ENCODE results near the gene ADAT3. TPM values are rescaled to one million over a fixed set of nuclear protein-coding genes. Genes with fewer than 3 reads are reported as not detected.

Gene ADAT3
- total RNA-seq, 1 donor from 2014 or later = 8.4 TPM

DNA sequence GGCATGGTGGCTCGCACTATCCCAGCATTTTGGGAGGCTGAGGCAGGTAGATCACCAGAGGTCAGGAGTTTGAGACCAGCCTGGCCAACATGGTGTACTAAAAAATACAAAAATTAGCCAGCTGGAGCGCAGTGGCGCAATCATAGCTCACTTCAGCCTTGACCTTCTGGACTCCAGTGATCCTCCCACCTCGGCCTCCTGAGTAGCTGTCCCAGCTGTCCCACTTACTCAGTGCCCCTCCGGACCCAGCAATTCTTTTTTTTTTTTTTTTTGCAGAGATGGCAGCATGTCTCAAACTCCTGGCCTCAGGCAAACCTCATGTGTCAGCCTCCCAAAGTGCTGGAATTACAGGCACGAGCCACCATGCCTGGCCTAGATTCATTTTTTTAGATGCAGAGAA is 2.3 kb upstream of the ADAT3 start:
- intact Hi-C loops (cut with micrococcal nuclease) = no loop called here
- Mint-ChIP-seq H3K27ac (peak overlapping the region; percentile 61), H3K36me3 (ENCODE audit: low read depth) (no peaks in the 10 kb centered on the region), H3K27me3 (ENCODE audit: insufficient read depth) (no peaks in the 10 kb centered on the region), H3K4me1 (ENCODE audit: low read depth) (peaks cover 24% of the 10 kb centered on the region), H3K4me3 (peak overlapping the region; percentile 11), H3K9me3 (no peaks in the 10 kb centered on the region)
- no peak for DNase-seq (ENCODE audit: low spot score)

GRCh38 chr19:1904860-1905109 is 414 bp upstream of the ADAT3 start:
- Mint-ChIP-seq H3K9me3 (no peaks in the 10 kb centered on the region), H3K4me1 (ENCODE audit: low read depth) (peaks cover 24% of the 10 kb centered on the region), H3K4me3 (peak overlapping the region; percentile 83), H3K36me3 (ENCODE audit: low read depth) (peaks cover 2% of the 10 kb centered on the region), H3K27ac (peak overlapping the region; percentile 80), H3K27me3 (ENCODE audit: insufficient read depth) (no peaks in the 10 kb centered on the region)
- no peak for DNase-seq (ENCODE audit: low spot score)
- intact Hi-C loops (cut with micrococcal nuclease) = loop anchor here (1.0 to 2.0 kb wide), 7 partner anchors 7 to 247 kb away; partner anchors contain the start of genes ABHD17A, AP3D1 and REXO1

DNA sequence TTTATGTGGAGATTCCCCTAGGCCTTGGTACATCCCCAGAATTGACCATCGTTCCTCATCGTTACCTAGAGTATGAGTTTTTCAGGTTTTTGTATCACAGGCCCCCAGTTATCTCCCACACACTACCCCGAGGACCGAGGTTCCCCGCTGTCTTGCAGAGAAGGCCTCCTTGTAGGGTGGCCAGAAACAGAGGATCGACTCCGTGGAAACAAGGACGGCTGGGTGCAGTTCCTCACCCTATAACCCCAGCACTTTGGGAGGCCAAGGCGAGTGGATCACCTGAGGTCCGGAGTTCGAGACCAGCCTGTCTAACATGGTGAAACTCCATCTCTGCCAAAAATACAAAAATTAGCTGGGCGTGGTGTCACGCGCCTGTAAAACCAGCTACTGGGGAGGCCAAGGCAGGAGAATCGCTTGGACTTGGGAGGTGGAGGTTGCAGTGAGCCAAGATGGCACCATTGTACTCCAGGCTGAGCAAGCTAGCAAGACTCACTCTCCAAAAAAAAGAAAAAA is 720 bp downstream of the ADAT3 start:
- peaks cover 3% of the 10 kb centered on the region for H3K36me3 Mint-ChIP-seq (ENCODE audit: low read depth)
- H3K4me1 Mint-ChIP-seq (ENCODE audit: low read depth) = peaks cover 29% of the 10 kb centered on the region

DNA sequence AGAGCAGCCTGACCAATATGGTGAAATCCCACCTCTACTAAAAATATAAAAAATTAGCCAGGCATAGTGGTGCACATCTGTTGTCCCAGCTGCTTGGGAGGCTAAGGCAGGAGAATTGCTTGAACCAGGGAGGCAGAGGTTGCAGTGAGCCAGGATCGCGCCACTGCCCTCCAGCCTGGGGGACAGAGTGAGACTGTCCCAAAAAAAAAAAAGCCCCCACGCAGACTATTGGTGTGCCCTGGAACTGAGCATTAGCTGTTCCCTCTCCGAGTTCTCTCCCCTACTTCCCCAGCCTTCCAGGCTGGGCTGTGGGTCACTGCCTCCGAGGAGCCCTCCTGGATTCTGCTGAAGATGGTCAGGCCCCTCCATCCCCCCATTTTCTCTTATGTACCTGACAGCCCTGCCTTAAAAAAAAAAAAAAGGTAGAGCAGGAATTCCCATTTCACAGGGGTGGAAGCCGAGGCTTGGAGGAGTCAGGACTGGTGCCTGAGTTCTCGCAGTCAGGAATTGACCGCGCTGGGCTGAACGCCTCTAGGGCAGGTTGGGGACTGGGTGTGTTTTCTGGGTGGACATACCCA is 1.9 kb downstream of the ADAT3 start:
- H3K4me3 Mint-ChIP-seq = peak overlapping the region; percentile 64
- H3K27ac Mint-ChIP-seq = no peak overlapping the region

More for the DNA sequence above, 720 bp downstream of the ADAT3 start:
- no peak for DNase-seq (ENCODE audit: low spot score)
- intact Hi-C loops (cut with micrococcal nuclease) = loop anchor here (1.0 to 2.0 kb wide), 7 partner anchors 9 to 245 kb away; partner anchors contain the start of genes ABHD17A, AP3D1 and REXO1
- peak overlapping the region; percentile 80 for H3K27ac Mint-ChIP-seq
- no peaks in the 10 kb centered on the region for H3K9me3 Mint-ChIP-seq
- H3K4me3 Mint-ChIP-seq = peak overlapping the region; percentile 90
- H3K27me3 Mint-ChIP-seq (ENCODE audit: insufficient read depth) = no peaks in the 10 kb centered on the region

DNA sequence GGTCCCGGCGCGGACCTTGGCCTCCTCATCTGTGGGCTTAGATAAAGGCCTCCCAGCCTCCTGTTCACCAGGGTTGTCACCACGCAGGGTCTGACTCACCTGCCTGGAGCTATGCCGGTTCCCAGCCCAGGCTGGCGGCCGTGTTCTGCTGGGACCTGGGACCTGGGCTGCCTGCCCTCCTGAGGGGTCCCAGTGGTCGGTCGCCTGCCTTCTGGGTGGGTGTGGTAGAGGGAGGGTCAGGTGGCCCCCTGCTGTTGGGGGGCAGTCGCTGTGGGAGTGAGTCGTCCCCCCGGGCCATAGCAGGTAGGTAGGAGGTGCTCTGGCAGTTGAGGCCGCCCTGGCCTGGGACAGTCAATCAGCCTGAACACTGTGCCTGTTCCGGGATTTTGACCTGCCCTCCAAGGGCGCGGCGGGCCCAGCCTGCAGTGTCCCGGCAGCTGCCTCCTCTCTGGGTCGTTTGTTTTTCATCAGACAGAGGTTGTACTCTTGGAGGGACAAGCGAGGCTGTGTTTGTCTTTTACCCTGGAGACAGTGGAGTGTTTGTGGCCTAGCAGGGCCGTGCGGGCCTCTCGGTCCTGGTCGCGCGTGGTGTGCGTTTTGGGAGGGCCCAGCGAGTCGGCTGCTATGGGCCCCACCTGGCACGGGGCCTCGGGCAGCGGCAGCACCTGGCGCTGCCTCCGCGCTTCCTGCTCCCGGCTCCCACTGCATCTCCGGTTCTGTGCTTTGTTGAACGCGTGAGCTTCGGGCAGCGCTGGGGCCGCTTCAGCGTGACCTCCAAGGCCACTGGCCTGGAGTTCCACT is 2.6 kb downstream of the ADAT3 start:
- H3K36me3 Mint-ChIP-seq (ENCODE audit: low read depth) = peaks cover 3% of the 10 kb centered on the region
- no peaks in the 10 kb centered on the region for H3K9me3 Mint-ChIP-seq
- H3K27me3 Mint-ChIP-seq (ENCODE audit: insufficient read depth) = no peaks in the 10 kb centered on the region
- DNase-seq (ENCODE audit: low spot score) = no peak
- H3K27ac Mint-ChIP-seq = no peak overlapping the region
- no peak overlapping the region for H3K4me3 Mint-ChIP-seq
- H3K4me1 Mint-ChIP-seq (ENCODE audit: low read depth) = peaks cover 29% of the 10 kb centered on the region
- intact Hi-C loops (cut with micrococcal nuclease) = no loop called here

More for the DNA sequence above, 1.9 kb downstream of the ADAT3 start:
- Mint-ChIP-seq H3K36me3 (ENCODE audit: low read depth) (peaks cover 3% of the 10 kb centered on the region), H3K27me3 (ENCODE audit: insufficient read depth) (no peaks in the 10 kb centered on the region), H3K4me1 (ENCODE audit: low read depth) (peaks cover 29% of the 10 kb centered on the region), H3K9me3 (no peaks in the 10 kb centered on the region)
- intact Hi-C loops (cut with micrococcal nuclease) = no loop called here
- no peak for DNase-seq (ENCODE audit: low spot score)

DNA sequence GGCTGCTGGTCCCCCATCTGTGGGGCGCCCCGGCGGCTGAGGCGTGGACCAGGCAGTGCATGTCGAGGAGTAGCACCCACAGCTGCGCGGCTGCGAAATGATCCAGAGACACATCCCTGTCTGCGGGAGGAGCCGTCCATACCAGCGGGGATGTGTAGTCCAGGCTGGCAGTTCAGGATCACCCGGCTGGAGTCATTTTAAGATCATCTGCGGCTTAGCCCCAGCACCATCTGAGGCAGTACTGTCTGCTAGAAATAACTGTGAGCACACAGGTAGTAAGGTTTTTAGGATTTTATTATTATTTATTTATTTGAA is 3.1 kb downstream of the ADAT3 start:
- Mint-ChIP-seq H3K4me1 (ENCODE audit: low read depth) (peaks cover 23% of the 10 kb centered on the region), H3K9me3 (no peaks in the 10 kb centered on the region), H3K27ac (no peak overlapping the region), H3K27me3 (ENCODE audit: insufficient read depth) (no peaks in the 10 kb centered on the region), H3K36me3 (ENCODE audit: low read depth) (peaks cover 3% of the 10 kb centered on the region), H3K4me3 (no peak overlapping the region)
- DNase-seq (ENCODE audit: low spot score) = no peak
- intact Hi-C loops (cut with micrococcal nuclease) = no loop called here

GRCh38 chr19:1909761-1910080 is 4.5 kb downstream of the ADAT3 start:
- Mint-ChIP-seq H3K4me3 (no peak overlapping the region), H3K27me3 (ENCODE audit: insufficient read depth) (no peaks in the 10 kb centered on the region), H3K27ac (no peak overlapping the region), H3K36me3 (ENCODE audit: low read depth) (peaks cover 3% of the 10 kb centered on the region), H3K9me3 (no peaks in the 10 kb centered on the region), H3K4me1 (ENCODE audit: low read depth) (peaks cover 11% of the 10 kb centered on the region)
- intact Hi-C loops (cut with micrococcal nuclease) = no loop called here
- DNase-seq (ENCODE audit: low spot score) = no peak

DNA sequence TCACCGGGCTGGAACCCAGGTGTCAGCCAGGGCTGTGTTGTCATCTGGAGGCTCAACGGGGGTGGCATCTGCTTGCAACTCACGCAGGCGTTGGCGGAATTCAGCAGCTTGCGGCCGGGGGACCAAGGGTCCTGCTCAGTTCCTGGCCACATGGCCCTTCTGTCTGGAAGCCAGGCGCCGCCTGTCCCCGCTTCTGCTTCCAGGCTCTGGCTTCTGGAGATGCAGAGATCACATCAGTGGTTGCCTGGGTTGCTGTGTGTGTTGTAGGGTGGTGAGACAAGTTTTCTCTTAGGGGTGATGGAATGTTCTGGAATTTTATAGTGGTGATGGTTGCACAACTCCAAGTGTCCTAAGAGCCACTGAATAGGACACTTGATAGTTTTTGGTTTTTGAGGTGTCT is 5.0 kb downstream of the ADAT3 start:
- Mint-ChIP-seq H3K36me3 (ENCODE audit: low read depth) (peaks cover 3% of the 10 kb centered on the region), H3K9me3 (no peaks in the 10 kb centered on the region), H3K27ac (peak overlapping the region; percentile 53), H3K4me1 (ENCODE audit: low read depth) (peaks cover 11% of the 10 kb centered on the region), H3K27me3 (ENCODE audit: insufficient read depth) (no peaks in the 10 kb centered on the region), H3K4me3 (no peak overlapping the region)
- no peak for DNase-seq (ENCODE audit: low spot score)
- intact Hi-C loops (cut with micrococcal nuclease) = no loop called here

- Mint-ChIP-seq H3K4me1 (ENCODE audit: low read depth) (peaks cover 6% of the 10 kb centered on the region), H3K27me3 (ENCODE audit: insufficient read depth) (no peaks in the 10 kb centered on the region), H3K36me3 (ENCODE audit: low read depth) (peaks cover 3% of the 10 kb centered on the region), H3K4me3 (no peak overlapping the region), H3K27ac (no peak overlapping the region), H3K9me3 (no peaks in the 10 kb centered on the region)
- DNase-seq (ENCODE audit: low spot score) = no peak
- intact Hi-C loops (cut with micrococcal nuclease) = no loop called here
Observed at GRCh38 chr19:1911098-1911497, 5.9 kb downstream of the ADAT3 start.

DNA sequence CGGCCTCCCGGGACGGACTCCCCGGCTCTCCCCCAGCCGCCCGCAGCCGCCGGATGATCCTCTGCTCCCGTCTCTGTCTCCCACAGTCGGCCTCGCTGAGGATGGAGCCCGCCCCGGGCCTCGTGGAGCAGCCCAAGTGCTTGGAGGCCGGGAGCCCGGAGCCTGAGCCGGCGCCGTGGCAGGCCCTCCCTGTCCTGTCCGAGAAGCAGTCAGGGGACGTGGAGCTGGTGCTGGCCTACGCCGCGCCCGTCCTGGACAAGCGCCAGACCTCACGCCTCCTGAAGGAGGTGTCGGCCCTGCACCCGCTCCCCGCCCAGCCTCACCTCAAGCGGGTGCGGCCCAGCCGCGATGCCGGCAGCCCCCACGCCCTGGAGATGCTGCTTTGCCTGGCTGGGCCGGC is 6.8 kb downstream of the ADAT3 start:
- DNase-seq (ENCODE audit: low spot score) = no peak
- H3K9me3 Mint-ChIP-seq = no peaks in the 10 kb centered on the region
- no peaks in the 10 kb centered on the region for H3K27me3 Mint-ChIP-seq (ENCODE audit: insufficient read depth)

DNA sequence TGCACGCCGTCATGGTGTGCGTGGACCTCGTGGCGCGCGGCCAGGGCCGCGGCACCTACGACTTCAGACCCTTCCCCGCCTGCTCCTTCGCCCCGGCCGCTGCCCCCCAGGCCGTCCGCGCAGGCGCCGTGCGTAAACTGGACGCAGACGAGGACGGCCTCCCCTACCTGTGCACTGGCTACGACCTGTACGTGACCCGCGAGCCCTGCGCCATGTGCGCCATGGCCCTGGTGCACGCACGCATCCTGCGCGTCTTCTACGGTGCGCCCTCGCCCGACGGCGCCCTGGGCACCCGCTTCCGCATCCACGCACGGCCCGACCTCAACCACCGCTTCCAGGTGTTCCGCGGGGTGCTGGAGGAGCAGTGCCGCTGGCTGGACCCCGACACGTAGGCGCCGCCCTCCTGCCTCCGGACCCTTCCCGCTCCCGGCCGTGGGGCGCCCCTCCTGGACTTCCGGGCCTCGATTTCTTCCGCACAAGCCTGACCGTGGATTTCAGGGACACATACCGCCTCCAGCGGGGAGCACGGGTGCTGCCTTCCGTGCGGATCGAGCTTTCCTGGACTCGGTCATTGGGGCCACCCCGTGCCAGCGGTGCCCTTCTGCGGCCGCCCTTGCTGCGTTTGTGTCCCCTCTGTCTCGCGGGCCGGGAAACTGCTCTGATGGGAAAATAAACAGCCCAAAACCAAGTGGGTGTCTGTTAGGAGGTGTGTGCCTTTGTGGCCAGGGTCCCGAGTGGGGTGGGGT is 7.7 kb downstream of the ADAT3 start:
- Mint-ChIP-seq H3K9me3 (no peaks in the 10 kb centered on the region), H3K27ac (no peak overlapping the region), H3K4me3 (no peak overlapping the region), H3K27me3 (ENCODE audit: insufficient read depth) (no peaks in the 10 kb centered on the region), H3K36me3 (ENCODE audit: low read depth) (peaks cover 3% of the 10 kb centered on the region), H3K4me1 (ENCODE audit: low read depth) (peaks cover 5% of the 10 kb centered on the region)
- DNase-seq (ENCODE audit: low spot score) = no peak
- intact Hi-C loops (cut with micrococcal nuclease) = no loop called here

More for the DNA sequence above, 6.8 kb downstream of the ADAT3 start:
- Mint-ChIP-seq H3K4me1 (ENCODE audit: low read depth) (peaks cover 5% of the 10 kb centered on the region), H3K27ac (no peak overlapping the region), H3K4me3 (no peak overlapping the region), H3K36me3 (ENCODE audit: low read depth) (peaks cover 3% of the 10 kb centered on the region)
- intact Hi-C loops (cut with micrococcal nuclease) = no loop called here

DNA sequence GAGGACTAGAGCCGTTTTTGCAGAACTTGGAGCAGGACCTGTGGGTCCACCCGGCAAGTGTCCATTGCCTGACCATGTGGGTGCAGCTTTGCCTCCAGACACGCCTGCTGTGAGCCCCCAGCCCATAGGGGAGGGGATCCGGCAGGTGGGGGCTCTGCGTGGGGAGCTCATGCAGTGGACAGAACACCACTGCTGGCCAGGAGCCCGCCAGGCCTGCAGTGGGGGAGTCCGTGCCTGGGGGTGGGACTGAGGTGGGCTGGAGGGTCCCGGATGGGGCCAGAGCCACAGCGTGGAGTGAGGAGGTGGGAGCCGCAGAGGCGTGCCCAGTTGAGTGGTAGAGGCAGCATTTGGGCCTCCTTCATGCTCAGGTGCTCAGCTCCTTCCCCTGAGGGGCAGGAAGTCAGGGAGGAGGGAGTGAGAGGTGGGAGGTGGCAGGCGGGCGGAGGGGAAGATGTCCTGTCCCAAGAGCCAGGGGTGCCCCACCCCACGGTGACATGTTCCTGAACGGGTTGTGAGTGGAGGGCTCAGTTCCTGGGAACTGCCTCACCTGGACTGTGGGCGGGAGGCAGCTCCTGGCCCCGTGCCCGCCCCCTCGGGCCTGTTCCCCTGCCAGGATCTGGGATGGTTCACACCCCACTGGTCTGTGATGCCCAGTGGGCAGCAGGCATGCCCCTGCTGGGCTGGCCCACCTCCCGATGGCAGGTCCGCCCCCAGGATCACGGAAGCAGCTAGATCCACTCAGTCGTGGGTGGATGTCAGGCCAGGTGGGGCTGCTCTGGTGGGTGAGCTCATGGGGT is 8.8 kb downstream of the ADAT3 start:
- Mint-ChIP-seq H3K27ac (no peak overlapping the region), H3K4me3 (no peak overlapping the region), H3K27me3 (ENCODE audit: insufficient read depth) (no peaks in the 10 kb centered on the region), H3K4me1 (ENCODE audit: low read depth) (peaks cover 5% of the 10 kb centered on the region), H3K9me3 (no peaks in the 10 kb centered on the region), H3K36me3 (ENCODE audit: low read depth) (peaks cover 1% of the 10 kb centered on the region)
- DNase-seq (ENCODE audit: low spot score) = no peak
- intact Hi-C loops (cut with micrococcal nuclease) = no loop called here

All from activated T-helper 1 cell treated with anti-CD3 and anti-CD28 coated beads, Interleukin-12 subunit alpha, Interleukin-12 subunit beta, Interleukin-2, Interleukin-4 antibody, amounts not matched to agents 30 ng/mL and 10 ng/mL and 1 ng/mL, durations not matched to agents 14 hours and 24 hours and 36 hours (primary cell).